ENCODE results near the gene DGKQ. TPM values are rescaled to one million over a fixed set of nuclear protein-coding genes. Genes with fewer than 3 reads are reported as not detected.

Gene DGKQ
- total RNA-seq, 1 donor from 2014 or later: 17.9 TPM

DNA sequence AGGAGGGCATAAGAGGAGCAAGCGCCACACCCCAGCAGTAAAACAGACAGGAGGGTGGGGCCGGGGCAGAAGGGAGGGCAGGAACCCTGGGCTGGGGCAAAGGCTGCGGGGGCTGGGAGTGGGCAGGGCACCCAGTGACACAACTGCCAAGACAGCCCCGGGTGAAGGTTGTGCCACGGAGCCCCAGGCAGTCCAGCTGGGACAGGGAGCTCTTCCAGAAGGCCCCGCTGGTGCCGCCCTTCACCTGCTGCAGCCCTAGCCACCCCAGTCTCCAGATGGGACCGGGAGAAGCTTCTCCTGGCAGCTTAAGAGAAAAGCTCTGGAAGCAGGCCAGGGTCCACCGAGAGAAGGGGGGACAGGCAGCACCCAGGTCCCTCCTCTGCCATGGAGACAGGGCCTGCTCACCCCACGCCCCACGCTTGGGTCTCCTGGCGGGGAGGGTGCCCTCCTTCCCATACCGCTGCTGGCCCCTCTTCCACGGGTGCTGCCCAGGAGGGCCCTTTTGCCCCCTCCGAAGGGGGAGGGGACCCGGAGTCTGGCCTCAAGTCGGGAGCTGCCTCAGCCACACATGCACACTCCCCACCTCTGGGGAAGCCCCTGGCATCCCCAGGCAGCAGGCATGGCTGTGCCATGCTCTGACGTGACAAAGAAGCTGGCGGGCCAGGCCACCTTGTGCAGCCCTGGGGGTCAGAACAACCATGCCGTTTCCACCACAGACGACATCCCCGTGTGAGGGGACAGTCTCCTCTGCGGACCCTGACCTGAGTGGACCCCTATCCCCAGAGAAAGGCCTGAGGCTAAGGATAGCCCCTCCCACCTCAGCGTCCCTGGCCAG is 1.5 kb downstream of the DGKQ start:
- no peak for FAIRE-seq
- Histone ChIP-seq H3K36me3 (ENCODE audit: control insufficient read depth, insufficient read depth, low read length) (peaks cover 6% of the 10 kb centered on the region), H3K4me3 (ENCODE audit: low read depth, low read length) (peak overlapping the region; percentile 77), H3K27me3 (ENCODE audit: control insufficient read depth, insufficient read depth, low read length) (no peaks in the 10 kb centered on the region)
- DNase-seq (ENCODE audit: low read depth): no peak
- TF ChIP-seq, protein P1, sequence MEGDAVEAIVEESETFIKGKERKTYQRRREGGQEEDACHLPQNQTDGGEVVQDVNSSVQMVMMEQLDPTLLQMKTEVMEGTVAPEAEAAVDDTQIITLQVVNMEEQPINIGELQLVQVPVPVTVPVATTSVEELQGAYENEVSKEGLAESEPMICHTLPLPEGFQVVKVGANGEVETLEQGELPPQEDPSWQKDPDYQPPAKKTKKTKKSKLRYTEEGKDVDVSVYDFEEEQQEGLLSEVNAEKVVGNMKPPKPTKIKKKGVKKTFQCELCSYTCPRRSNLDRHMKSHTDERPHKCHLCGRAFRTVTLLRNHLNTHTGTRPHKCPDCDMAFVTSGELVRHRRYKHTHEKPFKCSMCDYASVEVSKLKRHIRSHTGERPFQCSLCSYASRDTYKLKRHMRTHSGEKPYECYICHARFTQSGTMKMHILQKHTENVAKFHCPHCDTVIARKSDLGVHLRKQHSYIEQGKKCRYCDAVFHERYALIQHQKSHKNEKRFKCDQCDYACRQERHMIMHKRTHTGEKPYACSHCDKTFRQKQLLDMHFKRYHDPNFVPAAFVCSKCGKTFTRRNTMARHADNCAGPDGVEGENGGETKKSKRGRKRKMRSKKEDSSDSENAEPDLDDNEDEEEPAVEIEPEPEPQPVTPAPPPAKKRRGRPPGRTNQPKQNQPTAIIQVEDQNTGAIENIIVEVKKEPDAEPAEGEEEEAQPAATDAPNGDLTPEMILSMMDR (IDR thresholded peaks at IDR 0.05; ENCODE audit: insufficient read depth, low read length, severe bottlenecking): no peak

DNA sequence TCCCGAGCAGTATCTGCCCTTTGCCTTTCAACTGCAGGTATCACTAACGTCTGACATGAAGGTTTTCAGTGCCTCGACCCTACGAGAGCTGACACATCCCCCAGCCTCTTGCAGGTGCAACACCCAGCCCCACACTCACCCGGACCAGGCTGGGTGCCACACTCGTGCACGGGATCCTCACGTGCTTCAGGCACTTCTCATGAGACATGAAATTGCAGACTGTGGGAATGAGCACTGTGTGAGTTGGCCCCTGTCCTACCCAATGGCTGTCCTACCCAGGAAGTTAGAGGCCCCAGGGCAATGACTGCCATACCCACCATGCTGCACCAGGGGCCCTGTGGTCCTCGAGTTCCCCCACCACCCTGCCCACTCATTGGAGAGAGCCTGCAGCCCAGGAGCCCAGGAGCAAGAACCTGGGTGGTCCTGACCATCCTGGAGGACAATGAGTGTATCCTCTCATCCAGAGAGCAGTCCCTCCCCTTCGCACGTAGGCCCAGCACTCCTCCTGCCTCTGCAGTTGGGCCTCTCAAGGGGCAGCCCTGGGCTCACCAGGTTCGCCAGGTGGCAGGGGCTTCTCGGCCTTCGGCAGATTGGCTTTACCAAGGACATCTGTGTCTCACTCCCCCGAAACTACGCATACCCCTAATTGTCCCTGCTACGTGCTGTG is 2.4 kb downstream of the DGKQ start:
- Histone ChIP-seq H3K36me3 (ENCODE audit: control insufficient read depth, insufficient read depth, low read length) (peaks cover 8% of the 10 kb centered on the region), H3K27me3 (ENCODE audit: control insufficient read depth, insufficient read depth, low read length) (no peaks in the 10 kb centered on the region), H3K4me3 (ENCODE audit: low read depth, low read length) (no peak overlapping the region)
- FAIRE-seq (no peak), DNase-seq (ENCODE audit: low read depth) (no peak)
- TF ChIP-seq, protein P1 (IDR thresholded peaks at IDR 0.05; ENCODE audit: insufficient read depth, low read length, severe bottlenecking): no peak

DNA sequence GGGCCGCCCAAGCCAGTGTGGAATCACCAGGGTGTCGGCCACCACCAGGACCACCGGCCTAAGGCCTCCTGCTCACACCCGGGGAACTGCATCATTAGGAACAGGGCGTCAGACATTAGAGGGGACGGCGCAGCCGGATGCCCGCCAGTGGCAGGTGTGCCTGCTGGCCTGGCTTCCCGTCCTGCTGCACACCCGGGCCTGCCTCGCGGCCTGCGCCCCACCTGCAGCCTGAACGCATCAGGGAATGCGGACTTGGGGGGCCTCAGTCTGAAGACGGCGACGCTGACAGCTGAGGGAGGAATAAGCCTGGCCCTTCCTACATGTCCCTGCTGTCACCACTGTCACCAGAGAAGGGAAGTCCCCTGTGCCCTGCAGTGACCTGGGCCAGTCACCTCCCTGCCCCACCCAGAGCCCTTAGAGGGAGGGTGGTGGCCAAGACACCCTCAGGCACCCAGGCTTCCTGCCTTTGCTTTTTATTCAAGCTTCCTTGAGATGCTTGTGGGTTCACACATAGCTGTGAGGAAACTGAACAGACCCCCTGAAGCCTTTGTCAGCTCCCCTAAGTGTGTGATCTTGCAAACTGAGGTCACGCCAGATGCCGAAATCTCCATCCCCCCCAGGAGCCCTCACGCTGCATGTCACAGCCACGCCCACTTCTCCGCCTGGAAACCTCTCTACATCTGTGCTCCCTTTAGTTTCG is 3.2 kb downstream of the DGKQ start:
- TF ChIP-seq, protein P1 (IDR thresholded peaks at IDR 0.05; ENCODE audit: insufficient read depth, low read length, severe bottlenecking): no peak
- no peak for DNase-seq (ENCODE audit: low read depth)
- Histone ChIP-seq H3K4me3 (ENCODE audit: low read depth, low read length) (no peak overlapping the region), H3K27me3 (ENCODE audit: control insufficient read depth, insufficient read depth, low read length) (no peaks in the 10 kb centered on the region), H3K36me3 (ENCODE audit: control insufficient read depth, insufficient read depth, low read length) (peaks cover 12% of the 10 kb centered on the region)
- FAIRE-seq: peak; percentile 52

DNA sequence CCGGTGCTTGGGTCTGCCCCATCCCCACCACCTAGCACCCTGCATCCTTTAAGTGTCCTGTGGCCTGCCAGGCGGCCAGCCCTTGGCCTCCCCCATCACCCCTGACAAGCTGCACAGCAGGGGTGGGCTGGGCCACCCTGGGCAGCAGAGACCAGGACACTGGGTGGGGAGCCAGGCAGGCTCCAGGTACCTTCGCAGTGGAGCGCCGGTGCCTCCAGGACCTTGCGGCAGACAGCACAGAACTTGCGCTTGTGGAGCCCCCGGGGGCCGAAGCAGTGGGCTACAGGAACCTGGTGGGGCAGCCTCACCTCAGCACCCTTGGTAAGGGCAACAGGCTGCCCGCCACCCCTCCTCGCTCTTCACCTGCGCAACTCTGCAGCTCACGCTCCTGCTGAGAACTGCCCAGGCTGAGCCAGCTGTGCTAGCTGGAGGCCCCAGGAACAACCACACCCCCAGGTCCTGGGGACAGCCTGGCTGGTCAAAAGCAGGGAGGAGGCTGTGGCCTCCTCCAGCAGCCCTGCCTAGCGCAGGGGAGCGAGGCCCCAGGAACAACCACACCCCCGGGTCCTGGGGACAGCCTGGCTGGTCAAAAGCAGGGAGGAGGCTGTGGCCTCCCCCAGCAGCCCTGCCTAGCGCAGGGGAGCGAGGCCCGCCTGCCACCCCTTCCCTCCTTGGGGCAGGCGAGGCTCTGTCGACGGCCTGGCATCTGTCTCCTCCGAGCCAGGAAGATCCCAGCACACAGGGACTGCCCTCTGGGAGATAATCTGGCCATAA is 4.6 kb downstream of the DGKQ start:
- Histone ChIP-seq H3K4me3 (ENCODE audit: low read depth, low read length) (no peak overlapping the region), H3K36me3 (ENCODE audit: control insufficient read depth, insufficient read depth, low read length) (peaks cover 17% of the 10 kb centered on the region), H3K27me3 (ENCODE audit: control insufficient read depth, insufficient read depth, low read length) (no peaks in the 10 kb centered on the region)
- no peak for FAIRE-seq
- no peak for DNase-seq (ENCODE audit: low read depth)
- TF ChIP-seq, protein P1 (IDR thresholded peaks at IDR 0.05; ENCODE audit: insufficient read depth, low read length, severe bottlenecking): no peak

DNA sequence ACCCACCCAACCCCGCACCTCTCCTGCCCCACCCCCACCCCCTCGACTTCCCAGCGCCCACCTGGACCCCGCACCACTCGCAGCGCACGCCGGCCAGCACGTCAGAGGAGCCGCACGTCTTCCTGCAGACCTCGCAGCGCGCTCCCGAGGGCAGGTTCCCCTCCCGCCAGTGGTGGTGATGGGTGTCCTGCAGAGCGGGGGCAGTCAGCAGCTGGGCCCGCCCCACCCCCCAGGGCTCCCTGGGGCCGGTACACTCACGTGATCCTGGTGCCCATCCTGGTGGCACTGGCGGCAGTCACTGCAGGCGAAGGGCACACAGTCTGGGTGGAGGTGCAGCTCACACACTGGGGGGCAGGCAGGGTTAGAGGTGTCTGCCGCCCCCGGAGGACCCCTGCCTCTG is 5.1 kb downstream of the DGKQ start:
- Histone ChIP-seq H3K36me3 (ENCODE audit: control insufficient read depth, insufficient read depth, low read length) (peaks cover 17% of the 10 kb centered on the region), H3K27me3 (ENCODE audit: control insufficient read depth, insufficient read depth, low read length) (no peaks in the 10 kb centered on the region), H3K4me3 (ENCODE audit: low read depth, low read length) (no peak overlapping the region)
- FAIRE-seq (no peak), DNase-seq (ENCODE audit: low read depth) (no peak)
- TF ChIP-seq, protein P1 (IDR thresholded peaks at IDR 0.05; ENCODE audit: insufficient read depth, low read length, severe bottlenecking): no peak

Measured in bronchial epithelial cell (primary cell).